Lung (tissue), 12 donors: ENCODE data around the gene PDPK1. TPM values are rescaled to one million over a fixed set of nuclear protein-coding genes. Genes with fewer than 3 reads are reported as not detected.
"Not testable (repeated sequence)": the region's sequence is repeated elsewhere in the genome, so short reads cannot be mapped to it uniquely, and the experiment has no call there.

Experiments used
- ATAC-seq: fragments of 200-7000 bp; cut with Tn5 transposase; one replicate; pipeline ENCODE4 v1.9.1; 2020; ENCODE audit warnings: moderate number of reproducible peaks; ENCODE audit not compliant: insufficient read depth, low FRiP score
- DNase-seq, 3 donors: peaks; one replicate each; pipeline ENCODE4 v3.0.0-alpha.2; 2013 to 2017
- H3K27ac ChIP-seq, 2 donors: one replicate each; pipeline ENCODE4 v1.5.1; 2013; ENCODE audit warnings: mild to moderate bottlenecking in 2 of 2, moderate library complexity in 2 of 2, control low read depth in 1 of 2, inconsistent platforms in 1 of 2, low read depth in 1 of 2, low read length in 1 of 2
- H3K27me3 ChIP-seq, 3 donors: one replicate each; pipeline ENCODE4 v1.5.1; 2013; ENCODE audit warnings: low read length in 2 of 3; ENCODE audit not compliant: control insufficient read depth in 3 of 3, insufficient read depth in 3 of 3
- H3K36me3 ChIP-seq, 4 donors: one replicate each; pipeline ENCODE4 v1.5.1; 2013; ENCODE audit warnings: low read length in 4 of 4, mild to moderate bottlenecking in 1 of 4, moderate library complexity in 1 of 4; ENCODE audit not compliant: control insufficient read depth in 4 of 4, insufficient read depth in 4 of 4
- H3K4me1 ChIP-seq, 5 donors: one replicate each; pipeline ENCODE4 v1.5.1; 2013; ENCODE audit warnings: low read length in 5 of 5, mild to moderate bottlenecking in 2 of 5, moderate library complexity in 1 of 5; ENCODE audit not compliant: control insufficient read depth in 5 of 5, insufficient read depth in 5 of 5
- H3K4me3 ChIP-seq: one replicate; pipeline ENCODE4 v1.5.1; 2013; ENCODE audit warnings: mild to moderate bottlenecking, control low read depth, moderate library complexity
- H3K9ac ChIP-seq, 2 donors: one replicate each; pipeline ENCODE4 v1.5.1; 2013; ENCODE audit warnings: low read length in 2 of 2, control low read depth in 1 of 2; ENCODE audit not compliant: insufficient read depth in 1 of 2
- H3K9me3 ChIP-seq, 4 donors: one replicate each; pipeline ENCODE4 v1.5.1; 2013; ENCODE audit warnings: low read length in 3 of 4, mild to moderate bottlenecking in 1 of 4, moderate library complexity in 1 of 4; ENCODE audit not compliant: control insufficient read depth in 4 of 4, insufficient read depth in 3 of 4
- CTCF ChIP-seq: IDR thresholded peaks from 2 replicates; pipeline ENCODE4 v1.5.1; 2012; ENCODE audit warnings: mild to moderate bottlenecking; ENCODE audit errors: control extremely low read depth, extremely low read depth
- WGBS, 2 donors: extraction: QIAGEN DNeasy Blood & Tissue Kit; methylation state at CpG; one replicate each; pipeline ENCODE4 v1.1.7; 2013; 5-methylcytosine and 5-hydroxymethylcytosine counted together
- polyA plus RNA-seq, 2 donors: library from polyadenylated mRNA; stranded (reverse); fragments of 200-250 nt; gene quantifications; one replicate each; pipeline ENCODE4 v1.2.1, GENCODE V29; 2013
- total RNA-seq, 2 donors: library from RNA; depleted of rRNA in 1 of 2; stranded (reverse); fragments of >200 nt in 1 of 2; gene quantifications; one replicate each; pipeline ENCODE4 v1.2.1, GENCODE V29; 2014 to 2021
- donor health status: control.
- donor health status: control.
- donor health status: Bipolar disorder and iron deficiency.
- donor health status: healthy.
- donor health status: DM: yes; HTN: yes; CAD: no.

PDPK1 gene
- total and polyA plus RNA-seq, 4 donors, result 16.7 to 79.0 (median 33.8) TPM

DNA sequence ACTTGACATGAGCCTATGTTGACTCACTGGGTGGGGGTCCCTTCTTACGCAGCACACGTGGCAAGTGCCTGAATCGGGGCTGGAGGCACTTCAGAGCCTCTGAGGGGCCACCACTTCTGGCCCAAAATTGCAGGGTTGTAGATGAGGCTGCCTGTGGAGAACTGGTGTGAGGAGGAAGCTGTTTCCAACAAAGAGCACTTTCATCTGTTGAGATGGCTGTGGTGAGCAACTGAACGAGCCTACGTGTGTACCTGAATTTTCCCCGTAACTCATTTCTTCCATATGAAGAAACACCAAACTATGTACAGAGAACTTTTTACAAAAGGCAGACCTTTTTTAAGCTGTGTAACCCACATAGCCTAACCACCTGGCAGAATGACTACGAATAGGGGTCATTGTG, 64.4 kb downstream of the PDPK1 start:
- not testable (repeated sequence) for H3K9me3 ChIP-seq, H3K27me3 ChIP-seq, DNase-seq, H3K4me1 ChIP-seq, H3K9ac ChIP-seq, ATAC-seq, H3K27ac ChIP-seq, H3K4me3 ChIP-seq
- peaks cover 0 to 19% (median 6%) of the 10 kb centered on the region in 4 donors for H3K36me3 ChIP-seq
- 91 to 93% methylated on average over 7 of the region's 7 CpGs for WGBS, 2 donors

GRCh38 chr16:2603165-2604015, 65.6 kb downstream of the PDPK1 start:
- peak overlapping the region; percentile 67 to 74 for H3K27ac ChIP-seq
- TF ChIP-seq CTCF, result peak; percentile 13
- no peaks in the 10 kb centered on the region for H3K27me3 ChIP-seq
- H3K36me3 ChIP-seq, result peaks cover 0 to 7% (median 2%) of the 10 kb centered on the region in 4 donors
- peak overlapping the region; percentile 81 for H3K4me3 ChIP-seq
- DNase-seq (peak; percentile 97 to 98 (median 98)), ATAC-seq (peak; percentile 91)
- H3K4me1 ChIP-seq, result peaks cover 0 to 3% (median 0%) of the 10 kb centered on the region in 5 donors
- 0% methylated on average over 58 of the region's 58 CpGs for WGBS, 2 donors
- H3K9me3 ChIP-seq, result no peaks in the 10 kb centered on the region
- H3K9ac ChIP-seq, result peak overlapping the region; percentile 71 to 81

DNA sequence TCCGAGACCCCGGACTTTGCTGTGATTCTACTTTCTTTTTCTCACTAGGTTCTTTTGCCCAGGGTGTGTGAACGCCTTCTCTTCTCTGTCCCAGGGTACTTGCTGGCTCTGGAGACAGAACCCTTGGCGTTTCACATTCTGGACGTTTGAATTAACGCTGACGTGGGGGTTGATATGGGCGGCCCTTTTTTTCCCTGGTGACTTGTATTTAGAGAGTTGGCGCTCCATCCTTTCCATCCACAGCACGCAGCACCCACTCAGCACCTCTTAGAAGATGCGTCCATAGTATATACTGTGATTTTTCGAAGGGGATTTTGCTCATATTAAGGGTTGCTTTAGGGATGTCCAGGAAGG, 66.2 kb downstream of the PDPK1 start:
- 2 to 3% methylated on average over 12 of the region's 12 CpGs for WGBS, 2 donors
- H3K27ac ChIP-seq, result peak overlapping the region; percentile 65 to 74
- H3K9me3 ChIP-seq, ATAC-seq, H3K36me3 ChIP-seq, H3K4me1 ChIP-seq, DNase-seq, H3K27me3 ChIP-seq: not testable (repeated sequence)
- peak overlapping the region; percentile 81 for H3K4me3 ChIP-seq
- peak overlapping the region; percentile 32 to 81 for H3K9ac ChIP-seq

GRCh38 chr16:2606820-2607219, 69.0 kb downstream of the PDPK1 start:
- peaks cover 0 to 11% (median 7%) of the 10 kb centered on the region in 4 donors for H3K36me3 ChIP-seq
- WGBS, 2 donors, result no CpG with 5 or more reads among the region's 8 CpGs
- H3K27ac ChIP-seq, H3K9me3 ChIP-seq, DNase-seq, ATAC-seq, H3K4me1 ChIP-seq, H3K4me3 ChIP-seq, H3K9ac ChIP-seq, H3K27me3 ChIP-seq: not testable (repeated sequence)

- not testable (repeated sequence) for H3K27ac ChIP-seq, H3K27me3 ChIP-seq, H3K9ac ChIP-seq, ATAC-seq, H3K4me1 ChIP-seq, DNase-seq, H3K9me3 ChIP-seq, H3K4me3 ChIP-seq
- peaks cover 0 to 11% (median 4%) of the 10 kb centered on the region in 4 donors for H3K36me3 ChIP-seq
- 69 to 83% methylated on average over 4 of the region's 11 CpGs for WGBS, 2 donors
These were observed 71.5 kb downstream of the PDPK1 start for GRCh38 chr16:2609345-2609744.
